Aorta (tissue), 5 donors: ENCODE measurements around the gene UBAP2L. TPM values are rescaled to one million over a fixed set of nuclear protein-coding genes. Genes with fewer than 3 reads are reported as not detected.
"Not testable (repeated sequence)": the region's sequence is repeated elsewhere in the genome, so short reads cannot be mapped to it uniquely, and the experiment has no call there.

ENCODE experiments used
- ATAC-seq: fragments of 200-7000 bp; cut with Tn5 transposase; one replicate; pipeline ENCODE4 v1.9.1; 2022; ENCODE audit warnings: moderate library complexity; ENCODE audit not compliant: low FRiP score
- DNase-seq, 2 donors: peaks; one replicate each; pipeline ENCODE4 v3.0.0-alpha.2; 2020
- H3K27ac ChIP-seq, 2 donors: one replicate each; pipeline ENCODE4 v1.5.1; 2013; ENCODE audit warnings: low read length in 2 of 2, mild to moderate bottlenecking in 2 of 2, moderate library complexity in 2 of 2, control low read depth in 1 of 2, inconsistent platforms in 1 of 2, low read depth in 1 of 2
- H3K27me3 ChIP-seq, 2 donors: one replicate each; pipeline ENCODE4 v1.6.1; 2013; ENCODE audit warnings: control low read depth in 1 of 2, low read length in 1 of 2, mild to moderate bottlenecking in 1 of 2, moderate library complexity in 1 of 2; ENCODE audit not compliant: insufficient read depth in 2 of 2, control insufficient read depth in 1 of 2
- H3K36me3 ChIP-seq, 2 donors: one replicate each; pipeline ENCODE4 v1.6.1; 2013; ENCODE audit warnings: control low read depth in 1 of 2, low read length in 1 of 2, mild to moderate bottlenecking in 1 of 2; ENCODE audit not compliant: insufficient read depth in 2 of 2, control insufficient read depth in 1 of 2
- H3K4me1 ChIP-seq, 2 donors: one replicate each; pipeline ENCODE4 v1.6.1; 2013; ENCODE audit warnings: low read length in 2 of 2, control low read depth in 1 of 2, mild to moderate bottlenecking in 1 of 2, moderate library complexity in 1 of 2; ENCODE audit not compliant: insufficient read depth in 2 of 2, control insufficient read depth in 1 of 2
- H3K4me3 ChIP-seq, 2 donors: one replicate each; pipeline ENCODE4 v1.5.1; 2013; ENCODE audit warnings: low read length in 2 of 2, control low read depth in 1 of 2, mild to moderate bottlenecking in 1 of 2
- H3K9me3 ChIP-seq: one replicate; pipeline ENCODE4 v1.6.1; 2013; ENCODE audit warnings: mild to moderate bottlenecking, low read length; ENCODE audit not compliant: control insufficient read depth
- WGBS, 2 donors: extraction: QIAGEN DNeasy Blood & Tissue Kit; methylation state at CpG; one replicate each; pipeline ENCODE4 v1.1.7; 2013; 5-methylcytosine and 5-hydroxymethylcytosine counted together
- intact Hi-C, 2 donors: fragments of 100-400 bp; cut with DNase I; formaldehyde crosslinking; loops; one replicate each; pipeline versions ENCODE4 v1.14.2 to v1.15.0; 2022
- polyA plus RNA-seq, 2 donors: library from polyadenylated mRNA; stranded (reverse); fragments of 200-250 nt; gene quantifications; one replicate each; pipeline ENCODE4 v1.2.3, GENCODE V29; 2013
- total RNA-seq, 2 donors: library from RNA; stranded (reverse); fragmentation: NEBNext Ultra II Directional; extraction: Animal tissue kit (Norgen Biotek cat#: 25700); gene quantifications; one replicate each; pipeline ENCODE4 v1.2.1, GENCODE V29; 2021
- donor health status: healthy with polysubstance abuse.
- donor health status: Bipolar disorder and iron deficiency.
- donor health status: DM: no; HTN: no; CAD: no.
- donor health status: DM: no; HTN: no; CAD: no.
- donor health status: DM: yes; HTN: yes; CAD: no.

The UBAP2L gene
- total and polyA plus RNA-seq, 4 donors, result 31.9 to 146 (median 86.8) TPM

DNA sequence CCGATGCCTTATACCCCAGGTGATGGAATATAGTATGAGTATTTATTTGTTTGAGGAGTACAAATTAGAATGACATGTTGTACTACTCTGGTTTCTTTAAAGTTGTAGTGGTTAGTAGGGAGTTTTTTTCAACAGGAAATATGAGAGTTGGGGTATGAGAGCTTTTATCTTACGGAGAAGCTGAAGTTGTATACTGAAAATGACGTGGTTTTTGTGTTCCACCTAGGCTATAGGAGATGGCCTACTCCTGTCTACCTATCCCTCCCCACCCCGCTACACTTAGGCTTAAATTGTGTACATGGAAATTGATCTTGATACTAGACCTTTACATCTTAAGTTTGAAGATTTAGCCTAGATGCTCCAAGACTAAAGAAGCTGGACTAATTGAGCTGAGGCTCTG is 44.8 kb downstream of the UBAP2L start:
- Histone ChIP-seq H3K9me3 (no peaks in the 10 kb centered on the region), H3K36me3 (peaks cover 11 to 20% of the 10 kb centered on the region in 2 donors), H3K4me3 (no peak overlapping the region), H3K4me1 (no peaks in the 10 kb centered on the region), H3K27me3 (no peaks in the 10 kb centered on the region), H3K27ac (no peak overlapping the region)
- intact Hi-C loops, result no loop called here
- WGBS, 2 donors, result 82 to 87% methylated on average over 4 of the region's 4 CpGs
- ATAC-seq (no peak), DNase-seq (no peak)

DNA sequence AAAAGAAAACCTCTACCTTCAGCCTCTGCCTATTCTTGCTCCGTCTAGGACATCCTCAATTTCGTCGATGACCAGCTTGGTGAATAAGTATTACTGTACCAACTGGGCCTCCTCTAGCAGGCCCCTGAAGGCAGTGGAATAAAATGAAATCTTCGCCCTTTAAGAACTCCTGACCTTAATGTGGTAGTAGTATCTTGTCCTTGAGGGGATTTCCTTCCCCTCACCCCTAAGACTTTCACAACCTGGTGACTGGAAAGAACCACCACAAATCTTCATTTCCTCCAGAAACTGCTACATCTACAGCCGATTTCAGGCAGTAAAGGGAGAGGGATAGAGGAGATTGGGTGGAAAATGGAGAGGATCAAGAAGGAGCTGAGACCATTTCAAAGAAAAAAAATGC is 50.1 kb downstream of the UBAP2L start:
- Histone ChIP-seq H3K27me3 (no peaks in the 10 kb centered on the region), H3K36me3 (peaks cover 9 to 14% of the 10 kb centered on the region in 2 donors), H3K27ac (no peak overlapping the region), H3K9me3 (no peaks in the 10 kb centered on the region), H3K4me1 (no peaks in the 10 kb centered on the region), H3K4me3 (no peak overlapping the region)
- WGBS, 2 donors, result 89 to 90% methylated on average over 5 of the region's 5 CpGs
- intact Hi-C loops, result loop anchor here in 1 of 2 donors (5.0 kb wide), 3 partner anchors 61 to 474 kb away; partner anchors contain the start of gene RPS27
- no peak for ATAC-seq
- DNase-seq, result no peak

DNA sequence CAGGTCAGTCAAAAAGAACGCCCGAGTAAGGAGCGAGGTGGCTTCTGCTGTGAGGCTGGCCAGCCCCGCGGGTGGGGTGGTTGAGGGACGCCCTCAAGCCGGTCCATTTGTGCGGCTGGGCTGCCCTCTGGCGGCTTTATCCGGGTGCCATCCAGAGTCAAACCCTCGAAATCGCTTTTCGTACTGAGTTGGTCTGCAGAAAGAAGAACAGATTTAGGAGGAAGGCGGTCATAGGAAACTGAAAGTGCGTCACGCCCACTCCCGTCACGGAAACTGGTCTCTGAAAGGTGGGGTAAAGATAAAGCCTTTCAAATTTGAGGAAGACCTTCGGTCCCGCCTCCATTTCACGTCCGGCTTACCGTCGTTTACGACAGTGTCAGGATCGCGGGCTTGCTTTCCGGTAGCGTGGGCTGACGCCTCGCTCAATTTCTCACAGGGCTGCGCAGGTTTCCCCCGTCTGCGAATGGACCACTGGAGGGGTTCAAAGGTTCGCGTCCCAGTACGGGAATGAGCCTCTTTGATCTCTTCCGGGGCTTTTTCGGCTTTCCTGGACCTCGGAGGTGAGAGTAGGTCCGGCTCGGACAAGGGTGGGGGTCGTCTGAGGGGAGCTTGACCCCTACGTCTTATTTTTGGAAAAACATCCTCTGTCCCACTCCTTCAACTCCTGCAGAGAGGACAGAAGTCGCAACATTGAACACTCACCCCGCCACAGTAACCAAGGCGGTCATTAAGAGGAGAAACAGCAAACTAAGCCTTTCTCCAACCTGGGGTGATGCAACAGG is 51.7 kb downstream of the UBAP2L start, which contains the start of gene HAX1:
HAX1 (plus strand) TSS at position 413 of the 782 bp plus-strand sequence; CDS start at position 508, 95 bp downstream.
- WGBS, 2 donors, result 0% methylated on average over 47 of the region's 47 CpGs
- ATAC-seq (peak; percentile 97), DNase-seq (peak; percentile 97 to 98)
- Histone ChIP-seq H3K4me3 (peak within 1 kb of the TSS; percentile 74 to 79), H3K27ac (peak within 1 kb of the TSS; percentile 57 to 58), H3K36me3 (peaks cover 9 to 10% of the 10 kb centered on the region in 2 donors), H3K4me1 (no peaks in the 10 kb centered on the region), H3K27me3 (no peaks in the 10 kb centered on the region), H3K9me3 (no peaks in the 10 kb centered on the region)
- intact Hi-C loops, result loop anchor here in 1 of 2 donors (2.0 to 5.0 kb wide), 5 partner anchors 52 to 475 kb away; partner anchors contain the start of genes RPS27 and UBAP2L

DNA sequence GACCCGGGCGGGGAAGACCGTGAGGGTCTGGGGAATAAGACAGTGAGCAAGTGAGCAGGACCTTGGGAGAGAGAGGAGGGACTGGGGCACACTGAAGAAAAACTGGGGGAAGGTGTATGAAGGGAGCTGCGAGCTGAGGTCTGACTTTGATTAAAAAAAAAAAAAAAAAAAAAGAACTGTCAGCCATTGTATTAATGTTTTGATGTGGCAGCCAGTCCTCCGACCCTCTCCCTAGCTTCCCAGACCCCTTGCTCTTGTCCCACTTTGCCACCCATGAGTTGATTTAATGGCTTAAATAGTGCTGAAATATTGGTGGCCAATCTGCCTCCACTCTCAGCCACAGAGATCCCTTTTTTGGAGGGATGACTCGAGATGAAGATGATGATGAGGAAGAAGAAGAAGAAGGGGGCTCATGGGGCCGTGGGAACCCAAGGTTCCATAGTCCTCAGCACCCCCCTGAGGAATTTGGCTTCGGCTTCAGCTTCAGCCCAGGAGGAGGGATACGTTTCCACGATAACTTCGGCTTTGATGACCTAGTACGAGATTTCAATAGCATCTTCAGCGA is 52.3 kb downstream of the UBAP2L start:
- DNase-seq (no peak), ATAC-seq (no peak)
- H3K36me3 ChIP-seq, result peaks cover 9 to 10% of the 10 kb centered on the region in 2 donors
- no peaks in the 10 kb centered on the region for H3K4me1 ChIP-seq
- H3K4me3 ChIP-seq, result peak overlapping the region; percentile 74 to 79
- intact Hi-C loops, result loop anchor here in 1 of 2 donors (2.0 to 5.0 kb wide), 5 partner anchors 52 to 476 kb away; partner anchors contain the start of genes RPS27 and UBAP2L
- H3K27me3 ChIP-seq, result no peaks in the 10 kb centered on the region
- H3K27ac ChIP-seq, result peak overlapping the region; percentile 57 to 58
- no peaks in the 10 kb centered on the region for H3K9me3 ChIP-seq
- 45 to 47% methylated on average over 13 of the region's 13 CpGs for WGBS, 2 donors

DNA sequence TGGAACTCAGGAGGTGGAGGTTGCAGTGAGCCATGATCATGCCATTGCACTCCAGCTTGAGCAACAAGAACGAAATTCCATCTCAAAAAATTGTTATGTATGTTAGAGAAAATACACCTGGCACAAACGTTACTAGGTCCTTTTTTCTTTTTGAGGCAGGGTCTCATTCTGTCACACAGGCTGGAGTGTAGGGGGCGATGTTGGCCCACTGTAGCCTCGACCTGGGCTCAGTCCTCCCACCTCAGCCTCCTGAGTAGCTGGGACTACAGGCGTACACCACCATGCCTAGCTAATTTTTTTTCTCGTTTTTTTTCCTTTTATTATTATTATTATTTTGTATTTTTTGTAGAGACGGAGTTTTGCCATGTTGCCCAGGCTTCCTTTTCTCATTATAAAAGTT is 56.0 kb downstream of the UBAP2L start:
- intact Hi-C loops, result loop anchor here in 1 of 2 donors (5.0 kb wide), 1 partner anchor 46 kb away; the partner anchor contains the start of gene AQP10
- Histone ChIP-seq H3K36me3 (peaks cover 0 to 4% of the 10 kb centered on the region in 2 donors), H3K4me1 (no peaks in the 10 kb centered on the region), H3K9me3 (no peaks in the 10 kb centered on the region), H3K27ac (no peak overlapping the region), H3K27me3 (no peaks in the 10 kb centered on the region), H3K4me3 (no peak overlapping the region)
- DNase-seq, result no peak
- ATAC-seq, result no peak
- WGBS, 2 donors, result 90 to 93% methylated on average over 7 of the region's 7 CpGs

DNA sequence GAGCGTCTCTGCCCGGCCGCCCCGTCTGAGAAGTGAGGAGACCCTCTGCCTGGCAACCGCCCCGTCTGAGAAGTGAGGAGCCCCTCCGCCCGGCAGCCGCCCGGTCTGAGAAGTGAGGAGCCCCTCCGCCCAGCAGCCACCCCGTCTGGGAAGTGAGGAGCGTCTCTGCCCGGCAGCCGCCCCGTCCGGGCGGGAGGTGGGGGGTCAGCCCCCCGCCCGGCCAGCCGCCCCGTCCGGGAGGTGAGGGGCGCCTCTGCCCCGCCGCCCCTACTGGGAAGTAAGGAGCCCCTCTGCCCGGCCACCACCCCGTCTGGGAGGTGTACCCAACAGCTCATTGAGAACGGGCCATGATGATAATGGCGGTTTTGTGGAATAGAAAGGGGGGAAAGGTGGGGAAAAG is 66.8 kb downstream of the UBAP2L start:
- H3K4me1 ChIP-seq, H3K27me3 ChIP-seq, H3K9me3 ChIP-seq, DNase-seq, intact Hi-C loops, H3K36me3 ChIP-seq, ATAC-seq, H3K4me3 ChIP-seq, H3K27ac ChIP-seq: not testable (repeated sequence)
- 89 to 90% methylated on average over 13 to 28 of the region's 30 CpGs for WGBS, 2 donors

DNA sequence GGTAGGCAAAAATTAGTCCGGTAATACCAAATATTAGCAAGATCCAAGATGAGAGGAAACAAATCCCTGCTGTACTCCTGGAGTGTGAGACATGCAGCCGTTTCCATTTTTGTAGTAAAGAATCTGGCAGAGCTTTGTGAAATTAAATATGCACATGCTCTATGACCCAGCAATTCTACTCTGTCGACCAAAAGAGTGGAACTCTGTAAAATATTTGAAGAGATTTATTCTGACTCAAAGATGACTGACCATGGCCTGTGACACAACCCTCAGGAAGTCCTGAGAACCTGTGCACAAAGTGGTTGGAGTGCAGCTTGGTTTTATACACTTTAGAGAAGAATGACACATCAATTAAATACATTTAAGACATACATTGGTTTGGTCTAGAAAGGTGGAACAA is 67.9 kb downstream of the UBAP2L start:
- Histone ChIP-seq H3K27me3 (no peaks in the 10 kb centered on the region), H3K36me3 (no peaks in the 10 kb centered on the region), H3K4me3 (no peak overlapping the region), H3K27ac (no peak overlapping the region), H3K4me1 (no peaks in the 10 kb centered on the region), H3K9me3 (no peaks in the 10 kb centered on the region)
- ATAC-seq (no peak), DNase-seq (no peak)
- WGBS, 2 donors, result 47 to 57% methylated on average over 3 of the region's 3 CpGs
- intact Hi-C loops, result no loop called here

DNA sequence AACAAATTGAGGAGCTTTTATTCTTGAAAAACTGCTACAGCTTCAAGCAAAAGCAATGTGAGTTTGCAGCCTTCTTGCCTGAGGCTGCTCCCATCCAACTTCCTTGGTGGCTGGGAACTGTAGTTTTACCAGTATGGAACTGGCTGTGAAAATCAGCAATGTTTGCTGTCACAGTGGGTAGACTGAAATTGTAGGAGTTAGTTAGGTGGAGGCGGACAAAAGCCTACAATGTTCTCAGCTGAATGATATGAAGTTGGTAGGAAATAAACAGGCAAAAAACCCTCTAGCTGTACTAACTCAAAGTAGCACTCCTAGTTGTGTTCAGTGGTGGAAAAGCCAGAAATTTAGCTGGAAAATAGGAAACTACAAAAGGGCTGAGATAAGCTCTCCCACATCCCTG is 70.2 kb downstream of the UBAP2L start:
- H3K27me3 ChIP-seq, result no peaks in the 10 kb centered on the region
- DNase-seq (no peak), ATAC-seq (no peak)
- H3K4me1 ChIP-seq, result no peaks in the 10 kb centered on the region
- H3K4me3 ChIP-seq, result no peak overlapping the region
- H3K9me3 ChIP-seq, result peaks cover 2% of the 10 kb centered on the region
- H3K36me3 ChIP-seq, result no peaks in the 10 kb centered on the region
- intact Hi-C loops, result no loop called here
- H3K27ac ChIP-seq, result no peak overlapping the region
- 74 to 80% methylated on average over 1 of the region's 1 CpG for WGBS, 2 donors
